Measurements from ENCODE around the gene COX14.

The COX14 gene

GRCh38 chr12:50085615-50086072 is 26.4 kb upstream of the COX14 start:
- no peak for DNase-seq

- DNase-seq, result no peak
These were observed 25.9 kb upstream of the COX14 start for GRCh38 chr12:50086148-50086547.

GRCh38 chr12:50087151-50087550 is 24.9 kb upstream of the COX14 start:
- DNase-seq, result no peak

- DNase-seq, result peak in 2 of 3 donors; percentile 22 to 31
These were observed 24.0 kb upstream of the COX14 start for GRCh38 chr12:50087995-50088394.

- peak; percentile 63 to 69 (median 65) for DNase-seq
These were observed 23.3 kb upstream of the COX14 start for GRCh38 chr12:50088577-50089335.

- DNase-seq, result no peak
These were observed 22.3 kb upstream of the COX14 start for GRCh38 chr12:50089730-50090129.

- no peak for DNase-seq
These were observed 21.6 kb upstream of the COX14 start for GRCh38 chr12:50090391-50090790.

- DNase-seq, result no peak
These were observed 14.1 kb upstream of the COX14 start for GRCh38 chr12:50097952-50098351.

- DNase-seq, result no peak
These were observed 12.6 kb upstream of the COX14 start for GRCh38 chr12:50099302-50100008.

GRCh38 chr12:50100561-50100960 is 11.5 kb upstream of the COX14 start:
- DNase-seq, result no peak

GRCh38 chr12:50101663-50102062 is 10.4 kb upstream of the COX14 start:
- DNase-seq, result peak; percentile 43 to 49 (median 48)

GRCh38 chr12:50102131-50102531 is 9.9 kb upstream of the COX14 start:
- DNase-seq, result no peak

- peak; percentile 33 to 50 (median 41) for DNase-seq
These were observed 9.3 kb upstream of the COX14 start for GRCh38 chr12:50102646-50103309.

GRCh38 chr12:50103351-50103750 is 8.7 kb upstream of the COX14 start:
- DNase-seq, result no peak

- DNase-seq, result peak; percentile 33 to 57 (median 51)
These were observed 8.2 kb upstream of the COX14 start, which contains the start of gene GPD1 for GRCh38 chr12:50103767-50104321. Gene GPD1 (plus strand): TSS chr12:50104008. CDS start chr12:50104051, 43 bp downstream.

- peak; percentile 35 to 55 (median 36) for DNase-seq
These were observed 7.3 kb upstream of the COX14 start for GRCh38 chr12:50104417-50105366.

- no peak for DNase-seq
These were observed 6.1 kb upstream of the COX14 start for GRCh38 chr12:50105913-50106450.

- no peak for DNase-seq
These were observed 5.1 kb upstream of the COX14 start for GRCh38 chr12:50106907-50107306.

- DNase-seq, result no peak
These were observed 4.4 kb upstream of the COX14 start for GRCh38 chr12:50107416-50108268.

GRCh38 chr12:50109319-50109718 is 2.7 kb upstream of the COX14 start:
- no peak for DNase-seq
